Nephron (organoid): ENCODE measurements around the gene NEK7.

Source experiments
- H3K27ac Mint-ChIP-seq, 3 experiments: 2 replicates each; pipeline ENCODE4 v1.8.0; 2020; ENCODE audit warnings: mixed read lengths in 3 of 3, mild to moderate bottlenecking in 2 of 3, moderate library complexity in 1 of 3
- H3K27me3 Mint-ChIP-seq: 2 replicates; pipeline ENCODE4 v1.8.0; 2021; ENCODE audit warnings: low read depth, mild to moderate bottlenecking, moderate library complexity, mixed read lengths
- H3K36me3 Mint-ChIP-seq: 2 replicates; pipeline ENCODE4 v1.8.0; 2020; ENCODE audit warnings: low read depth, mixed read lengths
- H3K4me1 Mint-ChIP-seq: 2 replicates; pipeline ENCODE4 v1.8.0; 2020; ENCODE audit warnings: mixed read lengths
- H3K4me3 Mint-ChIP-seq, 3 experiments: 2 replicates each; pipeline ENCODE4 v1.8.0; 2020; ENCODE audit warnings: mild to moderate bottlenecking in 3 of 3, mixed read lengths in 3 of 3, moderate library complexity in 2 of 3
- H3K9me3 Mint-ChIP-seq: 2 replicates; pipeline ENCODE4 v1.8.0; 2020; ENCODE audit warnings: mixed read lengths
- TF ChIP-seq, protein P1 (sequence below), 3 experiments: fragments of 200-600 bp; sonication (generic); IDR thresholded peaks; one replicate each; pipeline ENCODE4 v1.5.0; 2021; ENCODE audit warnings: antibody characterized with exemption in 3 of 3; ENCODE audit not compliant: unreplicated experiment in 3 of 3

NEK7 gene

DNA sequence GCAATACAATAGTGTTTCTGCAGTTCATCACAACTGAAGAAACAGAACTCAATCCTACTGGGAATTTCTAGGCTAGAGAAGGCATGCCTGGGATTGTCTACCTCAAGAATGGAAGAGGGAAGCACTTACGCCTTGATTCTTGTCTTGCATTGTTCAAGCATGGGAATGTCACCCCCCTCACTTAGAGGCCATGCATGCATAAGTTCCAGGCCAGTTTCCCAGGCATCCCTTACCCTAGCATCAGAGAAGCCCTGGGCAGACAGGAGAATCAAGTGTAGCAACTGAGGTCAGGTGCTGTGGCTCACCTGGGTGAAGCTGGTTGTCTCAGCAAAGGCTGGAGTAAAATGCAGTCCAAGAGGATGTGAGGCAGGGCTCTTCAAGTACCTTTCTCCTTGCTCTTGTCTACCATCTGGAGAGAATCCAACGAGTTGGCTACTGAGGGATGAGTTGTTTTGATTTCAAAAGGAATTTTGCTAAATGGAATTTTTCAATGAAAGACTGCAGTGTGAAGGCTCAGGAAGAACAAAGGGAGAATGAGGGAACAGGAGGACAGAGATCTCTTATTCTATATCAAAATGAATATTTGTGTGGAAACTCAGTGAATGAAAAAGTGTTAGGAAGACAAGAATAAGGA, 174.3 kb downstream of the NEK7 start:
- Mint-ChIP-seq H3K27me3 (no peaks in the 10 kb centered on the region), H3K36me3 (no peaks in the 10 kb centered on the region), H3K4me1 (no peaks in the 10 kb centered on the region), H3K27ac (no peak overlapping the region), H3K9me3 (no peaks in the 10 kb centered on the region), H3K4me3 (no peak overlapping the region)
- TF ChIP-seq, protein P1, sequence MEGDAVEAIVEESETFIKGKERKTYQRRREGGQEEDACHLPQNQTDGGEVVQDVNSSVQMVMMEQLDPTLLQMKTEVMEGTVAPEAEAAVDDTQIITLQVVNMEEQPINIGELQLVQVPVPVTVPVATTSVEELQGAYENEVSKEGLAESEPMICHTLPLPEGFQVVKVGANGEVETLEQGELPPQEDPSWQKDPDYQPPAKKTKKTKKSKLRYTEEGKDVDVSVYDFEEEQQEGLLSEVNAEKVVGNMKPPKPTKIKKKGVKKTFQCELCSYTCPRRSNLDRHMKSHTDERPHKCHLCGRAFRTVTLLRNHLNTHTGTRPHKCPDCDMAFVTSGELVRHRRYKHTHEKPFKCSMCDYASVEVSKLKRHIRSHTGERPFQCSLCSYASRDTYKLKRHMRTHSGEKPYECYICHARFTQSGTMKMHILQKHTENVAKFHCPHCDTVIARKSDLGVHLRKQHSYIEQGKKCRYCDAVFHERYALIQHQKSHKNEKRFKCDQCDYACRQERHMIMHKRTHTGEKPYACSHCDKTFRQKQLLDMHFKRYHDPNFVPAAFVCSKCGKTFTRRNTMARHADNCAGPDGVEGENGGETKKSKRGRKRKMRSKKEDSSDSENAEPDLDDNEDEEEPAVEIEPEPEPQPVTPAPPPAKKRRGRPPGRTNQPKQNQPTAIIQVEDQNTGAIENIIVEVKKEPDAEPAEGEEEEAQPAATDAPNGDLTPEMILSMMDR (IDR thresholded peaks at IDR 0.05; ENCODE audit: unreplicated experiment in 3 of 3) = no peak

DNA sequence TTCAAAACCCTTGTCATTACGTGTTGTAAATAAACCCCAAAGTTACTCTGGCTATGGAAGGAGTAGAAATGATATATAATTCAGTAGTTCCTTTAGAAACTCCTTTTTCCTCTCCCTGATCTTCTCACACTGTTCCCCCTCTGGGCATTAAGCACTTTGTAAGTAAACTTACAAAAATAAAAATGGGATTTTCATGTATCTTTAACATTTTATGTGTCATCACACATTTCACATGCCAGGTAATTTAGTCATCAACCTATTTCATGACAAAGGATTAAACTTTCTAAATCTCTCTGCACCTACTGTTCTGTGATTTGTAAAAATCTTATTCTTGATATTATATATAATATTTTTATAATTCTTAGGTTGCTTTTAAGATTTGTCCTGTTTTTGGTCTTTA, 176.9 kb downstream of the NEK7 start:
- TF ChIP-seq, protein P1 (IDR thresholded peaks at IDR 0.05; ENCODE audit: unreplicated experiment in 3 of 3) = no peak
- Mint-ChIP-seq H3K4me3 (no peak overlapping the region), H3K27ac (no peak overlapping the region), H3K27me3 (no peaks in the 10 kb centered on the region), H3K9me3 (no peaks in the 10 kb centered on the region), H3K36me3 (no peaks in the 10 kb centered on the region), H3K4me1 (no peaks in the 10 kb centered on the region)

DNA sequence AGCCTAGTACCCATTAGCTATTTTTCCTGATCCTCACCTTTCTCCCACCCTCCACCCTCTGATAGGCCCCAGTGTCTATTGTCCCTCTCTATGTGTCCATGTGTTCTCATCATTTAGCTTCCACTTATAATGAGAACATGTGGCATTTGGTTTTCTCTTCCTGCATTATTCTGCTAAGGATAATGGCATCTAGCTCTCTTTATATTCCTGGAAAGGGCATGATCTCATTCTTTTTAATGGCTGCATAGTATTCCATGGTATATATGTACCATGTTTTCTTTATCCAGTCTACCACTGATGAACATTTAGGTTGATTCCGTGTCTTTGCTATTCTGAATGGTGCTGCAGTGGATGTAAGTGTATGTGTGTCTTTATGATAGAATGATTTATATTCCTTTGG, 178.9 kb downstream of the NEK7 start:
- Mint-ChIP-seq H3K36me3 (no peaks in the 10 kb centered on the region), H3K27ac (no peak overlapping the region), H3K9me3 (no peaks in the 10 kb centered on the region), H3K27me3 (no peaks in the 10 kb centered on the region), H3K4me1 (no peaks in the 10 kb centered on the region), H3K4me3 (no peak overlapping the region)
- TF ChIP-seq, protein P1 (IDR thresholded peaks at IDR 0.05; ENCODE audit: unreplicated experiment in 3 of 3) = no peak

DNA sequence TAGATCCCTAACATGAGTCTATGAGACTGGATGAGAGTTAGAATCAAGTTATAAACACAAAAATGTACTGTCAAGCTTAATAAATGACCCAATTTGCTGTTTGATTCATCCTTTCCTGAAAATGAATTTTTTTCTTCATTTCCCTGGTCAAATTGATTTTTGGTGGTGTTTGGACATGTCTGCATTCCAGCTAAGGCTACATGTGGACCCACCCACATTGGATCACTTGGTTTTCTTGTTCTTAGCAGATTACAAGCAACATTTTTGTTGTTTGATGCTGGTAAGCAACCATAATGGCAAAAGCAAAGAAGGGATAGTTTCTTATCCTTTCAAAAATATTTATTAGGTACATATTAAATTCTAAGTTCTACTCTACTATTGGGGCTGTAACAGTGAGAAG, 181.1 kb downstream of the NEK7 start:
- no peaks in the 10 kb centered on the region for H3K4me1 Mint-ChIP-seq
- H3K27me3 Mint-ChIP-seq = peaks cover 3% of the 10 kb centered on the region
- no peak overlapping the region for H3K27ac Mint-ChIP-seq
- no peaks in the 10 kb centered on the region for H3K36me3 Mint-ChIP-seq
- TF ChIP-seq, protein P1 (IDR thresholded peaks at IDR 0.05; ENCODE audit: unreplicated experiment in 3 of 3) = no peak
- no peaks in the 10 kb centered on the region for H3K9me3 Mint-ChIP-seq
- H3K4me3 Mint-ChIP-seq = no peak overlapping the region

DNA sequence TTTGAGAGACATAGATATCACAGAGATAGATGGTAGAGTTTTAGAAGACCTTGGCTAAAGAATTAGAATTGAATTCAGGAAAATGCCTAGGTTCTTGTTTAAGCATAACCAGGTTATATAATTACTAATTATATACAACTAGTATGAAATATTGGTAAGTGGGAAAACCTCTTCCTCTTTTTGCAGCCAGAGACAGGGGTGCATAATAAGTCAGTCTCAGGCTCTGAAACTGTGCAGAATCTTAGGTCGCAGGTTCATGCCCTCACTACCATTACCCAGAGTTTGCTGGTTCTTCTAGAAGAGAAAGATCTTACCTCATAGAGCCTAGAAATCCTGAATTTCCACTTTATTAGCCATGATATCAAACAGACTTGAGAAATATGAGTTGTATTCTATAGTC, 183.3 kb downstream of the NEK7 start:
- H3K36me3 Mint-ChIP-seq = no peaks in the 10 kb centered on the region
- H3K4me3 Mint-ChIP-seq = no peak overlapping the region
- no peaks in the 10 kb centered on the region for H3K9me3 Mint-ChIP-seq
- peaks cover 3% of the 10 kb centered on the region for H3K27me3 Mint-ChIP-seq
- no peak overlapping the region for H3K27ac Mint-ChIP-seq
- no peaks in the 10 kb centered on the region for H3K4me1 Mint-ChIP-seq
- TF ChIP-seq, protein P1 (IDR thresholded peaks at IDR 0.05; ENCODE audit: unreplicated experiment in 3 of 3) = no peak

DNA sequence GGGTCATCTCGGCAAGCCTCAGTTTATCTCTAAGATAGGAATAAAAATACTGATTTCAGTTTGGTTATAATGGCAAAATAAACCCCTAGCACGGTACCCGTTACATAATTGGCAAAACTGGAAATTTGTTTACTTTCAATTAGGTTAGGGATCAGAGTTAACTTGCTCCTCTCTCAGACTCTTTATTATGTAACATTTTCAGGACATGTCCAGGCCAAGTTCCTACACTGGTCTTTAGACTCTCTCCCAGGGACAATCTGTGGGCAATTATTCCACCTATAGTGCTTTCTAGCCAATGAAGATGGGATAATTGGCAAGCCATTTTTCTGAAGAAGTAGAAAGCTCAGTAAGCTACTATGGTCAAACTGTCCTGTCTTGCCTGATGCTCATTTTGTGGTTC, 189.4 kb downstream of the NEK7 start:
- H3K4me1 Mint-ChIP-seq = no peaks in the 10 kb centered on the region
- no peak overlapping the region for H3K27ac Mint-ChIP-seq
- no peaks in the 10 kb centered on the region for H3K36me3 Mint-ChIP-seq
- no peaks in the 10 kb centered on the region for H3K9me3 Mint-ChIP-seq
- TF ChIP-seq, protein P1 (IDR thresholded peaks at IDR 0.05; ENCODE audit: unreplicated experiment in 3 of 3) = no peak
- peaks cover 2% of the 10 kb centered on the region for H3K27me3 Mint-ChIP-seq
- no peak overlapping the region for H3K4me3 Mint-ChIP-seq
